Mucosa of descending colon (tissue), 3 donors: ENCODE measurements around the gene BAHCC1. TPM values are rescaled to one million over a fixed set of nuclear protein-coding genes. Genes with fewer than 3 reads are reported as not detected.

Experiments used
- ATAC-seq: fragments of 200-7000 bp; cut with Tn5 transposase; one replicate; pipeline ENCODE4 v1.9.1; 2020; ENCODE audit warnings: mild to moderate bottlenecking, moderate library complexity
- DNase-seq, 3 donors: peaks; one replicate each; pipeline ENCODE4 v3.0.0-alpha.2; 2020
- H3K36me3 ChIP-seq: fragments of 200-600 bp; one replicate; pipeline ENCODE4 v1.8.0; 2021; ENCODE audit warnings: low read depth, mild to moderate bottlenecking
- H3K4me1 ChIP-seq: fragments of 200-600 bp; one replicate; pipeline ENCODE4 v1.8.0; 2021; ENCODE audit warnings: low read depth, mild to moderate bottlenecking
- H3K4me3 ChIP-seq: fragments of 200-600 bp; one replicate; pipeline ENCODE4 v1.8.0; 2021; ENCODE audit warnings: mild to moderate bottlenecking
- H3K9me3 ChIP-seq: fragments of 200-600 bp; one replicate; pipeline ENCODE4 v1.8.0; 2021; ENCODE audit warnings: mild to moderate bottlenecking
- CTCF ChIP-seq: fragments of 200-600 bp; IDR thresholded peaks from one replicate; pipeline ENCODE4 v1.8.0; 2022; ENCODE audit warnings: antibody characterized with exemption, mild to moderate bottlenecking
- intact Hi-C, 2 donors: fragments of 100-400 bp; cut with DNase I in 1 of 2; cut with micrococcal nuclease in 1 of 2; formaldehyde crosslinking; loops; one replicate each; pipeline versions ENCODE4 v1.11.0 to v1.11.1; 2022; cut with DNase I, micrococcal nuclease
- total RNA-seq, 3 donors: library from RNA; stranded (reverse); fragmentation: NEBNext Ultra II Directional in 2 of 3; extraction: Animal tissue kit (Norgen Biotek cat#: 25700) in 2 of 3; gene quantifications; one replicate each; pipeline versions ENCODE4 v1.2.1 to v1.2.4, GENCODE V29; 2021 to 2023
- donor health status: DM: no; HTN: no; CAD: no; lungs with moderate emphysema.
- donor health status: DM: no; HTN: no; CAD: no.
- donor health status: DM: no; HTN: yes; CAD: no.

BAHCC1 gene
- total RNA-seq, 3 donors from 2014 or later = 14.0 to 27.4 (median 16.5) TPM

GRCh38 chr17:81481073-81481799 lies 86.0 kb downstream of the BAHCC1 start:
- ATAC-seq (peak; percentile 60), DNase-seq (peak in 2 of 3 donors; percentile 66 to 70)
- no peaks in the 10 kb centered on the region for H3K36me3 ChIP-seq
- no peak for TF ChIP-seq CTCF
- intact Hi-C loops = loop anchor here in 1 of 2 donors (10.0 kb wide), 1 partner anchor 226 kb away; no protein-coding TSS in a partner anchor
- H3K9me3 ChIP-seq = no peaks in the 10 kb centered on the region
- no peak overlapping the region for H3K4me3 ChIP-seq
- H3K4me1 ChIP-seq = peaks cover 15% of the 10 kb centered on the region

- no peak for TF ChIP-seq CTCF
Measured at GRCh38 chr17:81481815-81482505, 86.7 kb downstream of the BAHCC1 start.

GRCh38 chr17:81482673-81483072 lies 87.4 kb downstream of the BAHCC1 start:
- no peaks in the 10 kb centered on the region for H3K36me3 ChIP-seq
- H3K4me1 ChIP-seq = peaks cover 15% of the 10 kb centered on the region
- intact Hi-C loops = loop anchor here in 1 of 2 donors (10.0 kb wide), 1 partner anchor 228 kb away; no protein-coding TSS in a partner anchor
- no peaks in the 10 kb centered on the region for H3K9me3 ChIP-seq
- no peak overlapping the region for H3K4me3 ChIP-seq
- DNase-seq (no peak), ATAC-seq (no peak)
- TF ChIP-seq CTCF = no peak

More at GRCh38 chr17:81481815-81482505, 86.7 kb downstream of the BAHCC1 start:
- no peak for DNase-seq
- Histone ChIP-seq H3K4me3 (no peak overlapping the region), H3K4me1 (peaks cover 15% of the 10 kb centered on the region), H3K9me3 (no peaks in the 10 kb centered on the region), H3K36me3 (no peaks in the 10 kb centered on the region)
- intact Hi-C loops = loop anchor here in 1 of 2 donors (10.0 kb wide), 1 partner anchor 227 kb away; no protein-coding TSS in a partner anchor
- no peak for ATAC-seq

GRCh38 chr17:81483085-81483861 lies 88.0 kb downstream of the BAHCC1 start:
- Histone ChIP-seq H3K4me1 (peaks cover 15% of the 10 kb centered on the region), H3K4me3 (no peak overlapping the region), H3K36me3 (no peaks in the 10 kb centered on the region), H3K9me3 (no peaks in the 10 kb centered on the region)
- no peak for TF ChIP-seq CTCF
- DNase-seq (peak; percentile 33 to 76 (median 48)), ATAC-seq (no peak)
- intact Hi-C loops = loop anchor here in 1 of 2 donors (10.0 kb wide), 1 partner anchor 228 kb away; no protein-coding TSS in a partner anchor

- ATAC-seq (peak; percentile 0), DNase-seq (peak in 1 of 3 donors; percentile 53)
- Histone ChIP-seq H3K4me1 (peaks cover 18% of the 10 kb centered on the region), H3K9me3 (no peaks in the 10 kb centered on the region), H3K4me3 (no peak overlapping the region), H3K36me3 (no peaks in the 10 kb centered on the region)
- TF ChIP-seq CTCF = no peak
- intact Hi-C loops = loop anchor here in 1 of 2 donors (10.0 kb wide), 1 partner anchor 229 kb away; no protein-coding TSS in a partner anchor
Measured at GRCh38 chr17:81483862-81484194, 88.6 kb downstream of the BAHCC1 start.
